GM19099 (cell line): ENCODE measurements around the gene AKT1.

ENCODE experiments used
- POLR2A ChIP-seq: IDR thresholded peaks from 3 replicates; pipeline ENCODE4 v1.6.1; 2011; ENCODE audit warnings: low read depth; ENCODE audit not compliant: insufficient read length; ENCODE audit errors: extremely low read depth

The AKT1 gene

DNA sequence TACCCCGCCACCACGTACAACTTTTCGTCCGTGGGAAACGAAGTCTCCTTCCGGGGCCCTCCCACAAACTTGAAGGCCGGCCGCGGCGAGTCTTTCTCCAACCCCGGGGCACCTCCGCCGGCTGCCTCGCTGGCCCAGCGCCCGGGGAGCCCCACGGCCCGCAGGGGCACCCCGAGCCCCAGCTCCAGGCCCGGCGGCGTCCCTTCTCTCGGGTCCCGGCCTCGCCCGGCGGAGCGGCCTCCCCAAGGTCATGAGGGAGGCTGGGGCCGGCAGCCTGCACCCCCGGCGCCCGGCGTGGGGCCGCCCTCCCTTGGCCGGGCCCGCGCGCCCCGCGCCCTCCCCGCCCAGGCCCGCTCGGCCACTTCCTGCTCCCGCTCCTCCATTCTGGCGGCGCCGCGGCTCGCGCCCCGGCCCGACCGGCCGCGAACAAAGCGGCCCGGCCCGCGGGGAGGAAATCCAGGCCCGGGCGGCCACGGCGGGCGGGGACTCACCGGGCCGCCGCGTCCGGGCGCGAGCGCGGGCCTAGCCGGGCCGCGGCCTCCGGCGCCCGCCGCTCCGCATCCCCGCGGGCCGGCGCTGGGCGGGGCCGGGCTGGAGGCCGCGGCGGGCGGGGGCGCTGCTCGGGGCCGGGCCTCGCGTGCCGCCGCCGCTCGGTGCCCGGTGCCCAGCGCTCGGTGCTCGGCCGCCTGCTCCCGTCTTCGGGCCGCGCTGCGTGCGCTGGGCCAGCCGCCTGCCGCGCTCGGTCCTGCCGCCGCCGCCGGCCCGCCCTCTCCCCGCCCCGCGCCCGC lies at the start of gene AKT1:
Gene AKT1, minus strand, starts transcription at position 756 of the 788 bp plus-strand sequence. CDS start 3,105 bp downstream, outside the sequence.
- TF ChIP-seq POLR2A = peak; percentile 27

DNA sequence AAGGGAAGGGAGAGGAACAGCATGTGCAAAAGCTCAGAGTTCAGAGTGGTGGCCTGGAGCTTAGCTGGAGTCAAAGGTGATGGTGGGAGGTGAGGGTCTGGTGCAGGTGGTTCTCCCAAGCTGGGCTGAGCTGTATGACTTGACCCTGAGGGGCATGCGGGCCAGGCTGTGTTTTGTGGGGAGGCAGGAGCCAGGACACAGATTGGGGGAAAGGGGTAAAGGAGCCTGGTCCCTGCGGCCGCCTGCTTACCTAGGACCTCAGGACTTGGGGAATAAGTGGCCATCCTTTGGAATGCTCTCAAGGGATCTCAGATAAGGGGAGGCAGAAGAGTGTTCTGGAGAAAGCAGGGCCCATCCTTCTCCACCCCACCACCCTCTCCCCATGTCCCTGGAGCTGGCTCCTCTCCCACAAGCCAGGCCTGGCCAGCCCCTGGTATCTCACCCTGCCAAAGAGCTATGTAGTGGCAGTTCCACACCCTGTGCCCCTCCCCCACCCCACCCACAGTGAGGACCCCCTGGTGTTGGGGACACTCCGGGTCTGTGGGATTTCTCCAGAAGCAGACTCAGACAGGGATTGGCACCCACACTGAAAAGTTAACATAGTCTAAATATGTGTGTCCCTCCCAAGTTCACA lies 49.6 kb upstream of the AKT1 start:
- TF ChIP-seq POLR2A = no peak

DNA sequence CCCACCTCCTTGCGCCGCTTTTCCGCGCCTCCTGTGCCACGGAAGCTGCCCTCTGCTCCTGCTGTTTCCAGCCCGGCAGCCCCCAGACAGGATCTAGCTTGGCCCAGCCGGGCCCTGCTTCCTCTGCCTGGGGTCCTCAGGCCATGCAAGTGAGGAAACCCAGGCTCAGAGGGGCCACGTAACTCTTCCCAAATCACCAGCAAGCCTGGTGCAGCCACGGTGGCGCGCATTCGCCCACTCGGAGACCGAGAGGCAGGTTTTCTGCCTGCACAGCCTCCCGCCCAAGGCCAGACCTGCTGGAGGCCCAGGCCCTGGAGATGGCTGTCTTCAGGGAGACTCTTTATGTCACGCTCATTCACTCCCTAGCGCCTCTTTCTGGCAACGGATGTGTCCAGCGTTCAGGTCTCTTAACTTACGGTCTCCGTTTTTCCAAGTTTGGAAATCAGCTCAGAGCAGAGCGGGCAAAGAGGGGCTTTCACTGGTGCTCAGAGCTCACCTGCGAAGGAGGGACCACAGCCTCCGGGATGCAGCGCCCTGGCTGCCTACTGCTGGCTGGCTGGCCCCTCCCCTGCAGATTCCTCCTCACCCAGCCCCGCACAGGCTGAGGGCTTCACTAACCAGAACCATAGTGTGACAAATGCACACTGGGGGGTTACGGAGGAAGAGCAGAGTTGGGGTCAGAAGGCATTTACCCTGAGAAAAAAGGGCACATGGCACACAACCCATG lies 48.9 kb upstream of the AKT1 start:
- no peak for TF ChIP-seq POLR2A

DNA sequence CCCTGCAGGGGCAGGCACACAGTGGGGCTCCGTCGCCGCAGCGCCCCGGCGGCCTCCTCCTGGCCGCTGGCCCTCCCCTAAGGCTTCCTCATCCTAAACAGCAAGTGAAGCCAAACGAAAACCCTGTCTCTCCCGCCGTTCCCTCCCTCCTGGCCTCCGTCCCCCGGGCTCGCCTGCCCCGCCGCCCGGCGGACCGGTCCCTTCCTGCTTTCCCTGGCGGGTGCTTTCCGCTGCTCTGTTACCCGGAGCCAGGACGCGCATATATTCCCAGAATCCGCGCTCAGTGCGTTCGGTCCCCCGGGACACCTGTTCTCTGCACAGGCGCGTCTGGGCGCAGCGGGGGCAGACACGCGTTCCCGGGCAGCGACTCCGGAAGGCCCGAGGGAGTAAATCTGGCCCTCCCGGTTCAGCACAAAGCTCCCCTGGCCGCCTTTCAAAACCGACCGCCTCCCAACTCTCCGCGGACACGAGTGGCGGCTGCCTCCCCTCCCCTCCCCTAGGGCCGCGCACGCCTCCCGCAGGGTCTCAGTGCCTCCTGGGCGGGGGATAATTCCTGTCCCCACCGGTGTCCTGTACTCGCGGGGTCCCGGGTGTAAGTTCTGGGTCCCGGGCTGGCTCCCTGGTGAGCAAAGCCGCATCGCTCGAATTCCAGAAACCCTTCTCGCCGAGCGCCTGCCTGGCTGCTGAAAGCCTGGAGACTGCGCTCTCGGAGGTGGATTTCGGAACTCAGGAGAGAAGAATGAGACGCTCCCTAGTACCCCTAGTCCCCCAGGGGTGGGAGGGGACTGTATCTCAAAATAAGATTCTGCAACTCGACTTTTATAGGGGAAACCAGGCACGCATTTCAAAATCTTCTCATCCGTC lies 48.1 kb upstream of the AKT1 start:
- TF ChIP-seq POLR2A = no peak

DNA sequence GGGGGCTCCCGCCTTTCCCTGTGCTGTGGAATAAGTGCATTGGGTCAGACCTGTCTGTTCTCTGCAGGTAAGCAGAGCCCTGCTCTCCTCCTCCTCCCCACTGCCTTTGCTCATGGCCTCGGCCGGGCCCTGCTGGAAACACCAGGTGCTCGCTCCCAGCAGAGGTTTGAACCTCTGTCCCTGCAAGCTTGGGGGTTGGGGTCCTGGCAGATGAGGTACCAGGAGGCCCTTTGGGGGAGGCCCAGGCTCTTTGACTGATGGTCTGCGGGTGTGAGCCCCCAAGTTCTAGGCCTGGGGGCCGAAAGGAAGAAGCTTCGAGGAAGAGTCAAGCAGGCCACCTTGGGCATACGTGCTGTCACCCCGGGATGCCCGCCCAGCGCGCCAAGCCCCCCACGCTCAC lies 47.5 kb upstream of the AKT1 start:
- TF ChIP-seq POLR2A = no peak

DNA sequence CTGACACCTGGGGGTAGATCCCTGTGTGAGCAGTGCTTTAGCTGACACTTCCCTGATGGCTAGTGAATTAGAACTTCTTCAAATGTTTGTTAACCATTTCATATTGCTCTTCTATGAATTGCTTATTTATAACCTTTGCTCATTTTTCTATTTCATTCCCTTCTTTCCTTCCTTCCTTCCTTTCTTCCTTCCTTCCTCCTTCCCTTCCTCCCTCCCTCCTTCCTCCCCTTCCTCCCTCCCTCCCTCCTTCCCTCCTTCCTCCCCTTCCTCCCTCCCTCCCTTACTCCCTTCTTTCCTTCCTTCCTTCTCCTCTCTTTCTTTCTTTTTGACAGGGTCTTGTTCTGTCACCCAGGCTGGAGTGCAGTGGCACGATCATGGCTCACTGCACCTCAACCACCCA lies 46.2 kb upstream of the AKT1 start:
- TF ChIP-seq POLR2A = no peak

DNA sequence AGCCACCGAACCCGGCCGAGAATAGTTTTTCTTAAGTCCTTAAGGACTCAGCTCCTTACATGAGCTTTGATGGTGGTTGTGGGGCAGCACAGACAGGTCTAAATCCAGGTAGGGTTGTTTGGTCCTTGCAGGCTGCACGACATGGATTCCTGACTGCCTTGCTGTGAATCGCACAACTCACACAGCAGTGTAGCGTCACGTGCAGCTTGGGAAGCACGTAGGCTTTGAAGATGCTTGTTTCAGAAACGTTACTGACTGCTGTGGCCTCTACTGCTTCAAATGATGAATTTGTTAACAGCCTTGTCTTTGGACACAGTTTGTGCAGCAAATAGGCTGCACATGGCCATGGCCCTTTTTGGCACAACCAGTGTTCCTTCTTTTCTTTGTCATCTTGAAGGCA lies 35.2 kb upstream of the AKT1 start:
- no peak for TF ChIP-seq POLR2A

DNA sequence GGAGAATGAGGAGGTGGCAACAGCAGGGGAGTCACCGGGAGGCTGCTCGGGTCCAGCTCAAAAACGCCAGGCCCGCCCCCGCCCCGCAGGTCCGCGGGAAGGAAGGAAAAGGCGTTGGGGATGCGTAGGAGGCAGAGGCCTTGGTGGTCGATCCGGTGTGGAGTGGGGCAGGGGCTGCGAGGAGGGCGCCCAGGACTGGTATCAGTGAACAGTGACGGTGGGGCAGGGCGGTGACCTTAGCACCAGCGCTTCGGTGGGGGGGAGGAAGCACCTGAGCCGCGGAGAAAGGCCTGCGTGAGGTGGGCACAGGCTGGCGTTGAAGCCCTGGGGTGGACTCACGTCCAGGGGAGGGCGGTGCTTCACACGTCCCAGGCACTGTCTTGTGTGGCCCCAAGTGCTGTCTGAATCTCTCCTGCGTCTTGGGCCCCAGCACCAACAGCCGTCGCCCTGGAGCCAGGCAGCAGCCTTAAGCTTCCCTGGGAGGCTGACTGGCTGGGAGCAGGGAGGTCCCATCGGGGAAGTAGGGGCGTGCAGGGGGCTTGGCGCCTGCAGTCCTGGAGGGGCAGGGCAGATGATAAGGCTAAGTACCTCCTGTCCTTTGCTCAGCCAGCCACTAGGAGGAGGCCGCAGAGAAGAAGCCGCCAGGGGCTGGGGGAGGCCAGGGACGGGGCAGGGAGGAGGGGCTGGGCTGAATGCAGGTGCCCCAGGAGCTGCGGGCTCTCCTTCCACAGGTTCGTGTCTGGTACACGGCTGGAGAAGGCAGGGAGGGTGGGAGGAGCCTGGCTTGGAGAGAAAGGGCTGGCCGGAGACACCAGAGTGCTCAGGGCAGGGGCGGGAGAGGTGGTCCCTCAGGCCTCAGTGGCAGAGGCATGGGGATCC lies 31.9 kb upstream of the AKT1 start:
- no peak for TF ChIP-seq POLR2A

DNA sequence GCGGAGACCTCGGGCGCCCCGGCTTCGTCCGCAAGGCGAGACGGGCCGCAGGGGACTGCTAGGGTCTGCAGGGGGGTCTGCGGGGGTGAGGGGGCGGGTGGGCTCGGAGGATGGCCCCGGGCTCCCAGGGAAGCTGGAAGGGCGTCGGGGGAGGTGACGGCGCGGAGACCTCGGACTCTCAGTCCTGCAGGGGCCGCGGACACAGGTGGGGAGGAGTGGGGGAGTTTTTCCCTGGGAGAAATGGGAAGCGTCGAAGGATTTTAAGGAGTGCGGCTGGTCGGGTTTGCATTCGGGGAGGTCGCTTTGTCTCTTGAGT lies 31.3 kb upstream of the AKT1 start:
- no peak for TF ChIP-seq POLR2A

DNA sequence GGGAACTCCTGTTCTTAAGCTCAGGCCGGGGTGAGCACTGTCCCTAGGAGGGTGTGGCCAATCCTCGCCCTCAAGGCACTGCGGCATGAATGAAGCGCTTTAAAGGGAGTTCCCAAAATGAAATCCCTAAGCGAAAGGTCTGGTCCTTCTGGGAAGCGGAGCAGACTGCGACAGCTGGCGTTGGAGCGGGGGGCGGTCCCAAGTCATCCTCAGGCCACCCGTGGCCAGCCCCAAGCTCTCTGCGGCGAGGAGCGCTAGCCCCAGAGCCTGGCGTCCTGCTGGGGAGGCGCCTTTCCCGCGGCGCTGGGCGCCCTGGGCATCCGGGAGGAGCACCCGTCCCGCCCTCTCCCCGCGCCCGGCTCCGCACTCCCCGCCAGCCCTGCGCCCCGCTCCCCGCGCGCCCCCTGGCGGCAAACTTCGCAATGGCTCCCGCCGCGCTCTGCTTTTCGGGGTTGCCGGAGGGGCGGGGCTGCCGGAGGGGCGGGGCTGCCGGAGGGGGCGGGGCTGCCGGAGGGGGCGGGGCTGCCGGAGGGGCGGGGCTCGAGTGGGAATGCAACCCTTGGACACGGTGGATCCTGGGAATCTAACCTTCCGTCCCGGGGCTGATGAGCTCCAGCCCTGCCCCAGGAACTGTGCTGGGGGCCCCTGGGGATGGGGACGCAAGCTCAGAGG lies 30.8 kb upstream of the AKT1 start:
- TF ChIP-seq POLR2A = no peak

DNA sequence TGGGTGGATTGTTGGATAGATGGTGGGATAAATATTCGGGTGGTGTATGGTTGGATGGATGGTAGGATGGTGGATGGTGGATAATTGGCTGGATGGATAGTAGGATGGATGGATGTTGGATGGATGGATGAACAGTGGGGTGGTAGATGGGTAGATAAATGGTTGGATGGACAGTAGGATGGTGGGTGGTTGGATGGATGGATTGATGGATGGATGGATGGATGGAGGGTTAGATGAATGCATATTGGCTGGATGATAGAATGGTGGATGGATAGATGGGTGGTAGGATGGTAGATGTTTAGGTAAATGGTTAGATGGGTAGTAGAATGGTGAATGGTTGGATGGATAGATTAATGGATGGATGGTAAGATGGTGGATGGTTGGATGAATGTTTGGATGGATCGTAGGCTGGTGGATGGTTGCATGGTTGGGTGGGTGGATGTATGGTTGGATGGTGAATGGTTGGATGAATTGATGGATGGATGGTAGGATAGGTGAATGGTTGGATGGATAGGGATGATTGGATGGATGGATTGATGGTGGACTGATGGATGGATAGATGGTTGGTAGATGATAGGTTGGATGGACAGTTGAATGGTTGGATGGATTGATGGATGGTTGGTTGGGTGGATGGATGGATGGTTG lies 28.9 kb upstream of the AKT1 start:
- TF ChIP-seq POLR2A = no peak

DNA sequence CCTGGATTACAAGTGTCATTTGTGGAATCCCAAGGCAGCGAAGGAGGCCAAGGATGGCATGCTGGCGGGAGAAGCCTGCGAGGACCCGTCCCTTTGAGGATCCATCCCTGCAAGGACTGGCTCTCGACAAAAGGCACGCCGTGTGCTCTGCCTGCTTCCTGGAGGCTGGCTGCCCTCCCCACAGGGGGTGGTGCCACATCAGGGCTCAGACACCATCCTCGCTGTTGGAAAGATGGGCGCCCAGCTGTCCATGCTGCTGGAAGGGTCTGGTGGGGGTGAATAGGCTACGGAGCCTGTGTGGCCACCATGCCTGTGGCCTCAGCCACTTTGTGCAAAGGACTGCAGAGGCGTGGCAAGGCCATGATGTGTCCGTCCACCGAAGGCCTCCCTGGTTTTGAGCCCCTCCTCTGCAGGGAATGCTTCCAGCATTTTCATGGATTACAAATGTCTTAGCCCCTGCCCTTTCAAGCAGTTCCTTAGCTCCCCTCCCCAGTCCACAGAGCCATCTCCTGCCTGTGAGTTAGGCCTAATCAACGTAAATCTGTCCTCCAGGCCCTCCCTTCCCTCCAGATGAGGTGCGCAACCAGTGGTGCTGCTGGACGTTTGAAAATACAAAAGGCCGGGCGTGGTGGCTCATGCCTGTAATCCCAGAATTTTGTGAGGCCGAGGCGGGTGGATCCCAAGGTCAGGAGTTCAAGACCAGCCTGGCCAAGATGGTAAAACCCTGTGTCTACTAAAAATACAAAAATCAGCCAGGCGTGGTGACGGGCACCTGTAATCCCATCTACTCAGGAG lies 27.5 kb upstream of the AKT1 start:
- TF ChIP-seq POLR2A = no peak
